ENCODE data around the gene OTX2. TPM values are rescaled to one million over a fixed set of nuclear protein-coding genes. Genes with fewer than 3 reads are reported as not detected.

OTX2 gene
- total RNA-seq, 1 donor from 2014 or later, result not detected

GRCh38 chr14:56815745-56816144 is 5.5 kb upstream of the OTX2 start:
- H3K9me3 ChIP-seq (replicated peaks), result no peaks in the 10 kb centered on the region
- no peak for DNase-seq
- H3K36me3 ChIP-seq, result no peaks in the 10 kb centered on the region
- intact Hi-C loops (cut with micrococcal nuclease), result no loop called here
- H3K4me3 ChIP-seq, result no peak overlapping the region
- H3K27me3 ChIP-seq (ENCODE audit: low read depth), result peaks cover 100% of the 10 kb centered on the region
- TF ChIP-seq CTCF (IDR thresholded peaks at IDR 0.05; ENCODE audit: borderline replicate concordance), result no peak
- H3K4me1 ChIP-seq, result no peaks in the 10 kb centered on the region
- H3K27ac ChIP-seq (replicated peaks), result no peak overlapping the region

GRCh38 chr14:56814969-56815700 is 4.9 kb upstream of the OTX2 start:
- Histone ChIP-seq H3K9me3 (replicated peaks) (no peaks in the 10 kb centered on the region), H3K4me1 (no peaks in the 10 kb centered on the region), H3K27me3 (ENCODE audit: low read depth) (peaks cover 100% of the 10 kb centered on the region), H3K4me3 (no peak overlapping the region), H3K36me3 (no peaks in the 10 kb centered on the region), H3K27ac (replicated peaks) (no peak overlapping the region)
- no peak for TF ChIP-seq CTCF (IDR thresholded peaks at IDR 0.05; ENCODE audit: borderline replicate concordance)
- intact Hi-C loops (cut with micrococcal nuclease), result no loop called here
- no peak for DNase-seq

- H3K4me1 ChIP-seq, result peaks cover 3% of the 10 kb centered on the region
- intact Hi-C loops (cut with micrococcal nuclease), result no loop called here
- H3K4me3 ChIP-seq, result no peak overlapping the region
- no peaks in the 10 kb centered on the region for H3K9me3 ChIP-seq (replicated peaks)
- H3K36me3 ChIP-seq, result no peaks in the 10 kb centered on the region
- no peak overlapping the region for H3K27ac ChIP-seq (replicated peaks)
- H3K27me3 ChIP-seq (ENCODE audit: low read depth), result peaks cover 100% of the 10 kb centered on the region
- DNase-seq, result no peak
- no peak for TF ChIP-seq CTCF (IDR thresholded peaks at IDR 0.05; ENCODE audit: borderline replicate concordance)
Measured at GRCh38 chr14:56814519-56814959, 4.3 kb upstream of the OTX2 start.

GRCh38 chr14:56813143-56813551 is 2.9 kb upstream of the OTX2 start:
- H3K27ac ChIP-seq (replicated peaks), result no peak overlapping the region
- H3K27me3 ChIP-seq (ENCODE audit: low read depth), result peaks cover 100% of the 10 kb centered on the region
- H3K9me3 ChIP-seq (replicated peaks), result no peaks in the 10 kb centered on the region
- DNase-seq, result no peak
- no peak overlapping the region for H3K4me3 ChIP-seq
- H3K36me3 ChIP-seq, result no peaks in the 10 kb centered on the region
- TF ChIP-seq CTCF (IDR thresholded peaks at IDR 0.05; ENCODE audit: borderline replicate concordance), result no peak
- intact Hi-C loops (cut with micrococcal nuclease), result no loop called here
- peaks cover 17% of the 10 kb centered on the region for H3K4me1 ChIP-seq

- Histone ChIP-seq H3K36me3 (no peaks in the 10 kb centered on the region), H3K27ac (replicated peaks) (no peak overlapping the region), H3K27me3 (ENCODE audit: low read depth) (peaks cover 100% of the 10 kb centered on the region), H3K4me3 (no peak overlapping the region), H3K9me3 (replicated peaks) (no peaks in the 10 kb centered on the region), H3K4me1 (peaks cover 22% of the 10 kb centered on the region)
- intact Hi-C loops (cut with micrococcal nuclease), result no loop called here
- TF ChIP-seq CTCF (IDR thresholded peaks at IDR 0.05; ENCODE audit: borderline replicate concordance), result no peak
- DNase-seq, result no peak
Measured at GRCh38 chr14:56812364-56813141, 2.3 kb upstream of the OTX2 start.
